GM10248 (cell line): ENCODE data around the gene LBH.

Source experiments
- CTCF ChIA-PET: fragments of 300-600 bp; sonication (Branson Sonifier 250); formaldehyde crosslinking; extraction: SDS; loops from one replicate; lab custom pipeline; 2021; ENCODE audit warnings: antibody characterized with exemption; lab: Yijun Ruan, JAX
- POLR2A ChIA-PET: fragments of 350-650 bp; sonication (Branson Sonifier 250); formaldehyde crosslinking; extraction: SDS; loops from one replicate; lab custom pipeline; 2020; ENCODE audit warnings: antibody characterized with exemption; lab: Yijun Ruan, JAX
- DNase-seq: peaks from one replicate; pipeline ENCODE4 v3.0.0; 2012; ENCODE audit errors: extremely low spot score
- TF ChIP-seq, protein P1 (sequence below): IDR thresholded peaks from 2 replicates; pipeline ENCODE4 v1.5.1; 2012; ENCODE audit warnings: mild to moderate bottlenecking, low read depth; ENCODE audit errors: extremely low read depth, missing control alignments, control extremely low read depth

LBH gene

DNA sequence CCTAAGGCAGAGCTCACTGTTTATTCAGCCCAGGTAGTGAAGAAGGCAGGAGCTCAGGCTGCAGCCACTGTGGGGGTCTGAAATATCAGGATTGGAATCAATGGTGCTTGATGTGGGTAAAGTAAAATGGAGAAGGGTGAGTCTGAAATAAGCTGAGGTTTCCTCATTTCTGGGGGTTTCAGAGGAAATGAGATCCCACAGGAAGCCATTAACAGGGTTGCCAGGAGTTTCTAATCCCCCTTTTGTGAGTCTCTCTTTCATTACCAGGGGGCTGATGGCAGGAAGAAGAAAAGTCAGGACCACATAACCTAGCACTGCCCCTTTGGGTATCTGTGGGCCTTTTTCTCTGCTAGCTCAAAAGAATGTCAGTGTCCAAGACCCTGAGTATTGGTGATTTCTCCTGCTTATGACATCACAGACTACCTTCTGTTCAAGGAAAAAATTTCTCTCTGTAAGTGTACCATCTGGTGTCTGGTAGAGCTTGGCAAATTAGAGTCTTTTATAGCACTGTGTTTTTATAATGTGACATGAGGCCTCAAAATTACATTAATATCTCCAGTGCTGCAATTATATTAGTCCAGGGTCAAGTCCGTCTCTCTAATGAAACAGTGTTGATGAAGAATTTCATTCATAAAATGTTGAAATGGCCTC, 56.0 kb downstream of the LBH start:
- no peak for DNase-seq
- POLR2A ChIA-PET, result interaction anchor here (0.7 to 0.9 kb wide), 2 partner anchors 21 to 55 kb away, joined by 3 to 4 read pairs; no protein-coding TSS in a partner anchor
- CTCF ChIA-PET, result interaction anchor here (0.6 to 2.7 kb wide), 17 partner anchors 11 to 187 kb away, joined by 3 to 18 read pairs (median 3); no protein-coding TSS in a partner anchor
- TF ChIP-seq, protein P1, sequence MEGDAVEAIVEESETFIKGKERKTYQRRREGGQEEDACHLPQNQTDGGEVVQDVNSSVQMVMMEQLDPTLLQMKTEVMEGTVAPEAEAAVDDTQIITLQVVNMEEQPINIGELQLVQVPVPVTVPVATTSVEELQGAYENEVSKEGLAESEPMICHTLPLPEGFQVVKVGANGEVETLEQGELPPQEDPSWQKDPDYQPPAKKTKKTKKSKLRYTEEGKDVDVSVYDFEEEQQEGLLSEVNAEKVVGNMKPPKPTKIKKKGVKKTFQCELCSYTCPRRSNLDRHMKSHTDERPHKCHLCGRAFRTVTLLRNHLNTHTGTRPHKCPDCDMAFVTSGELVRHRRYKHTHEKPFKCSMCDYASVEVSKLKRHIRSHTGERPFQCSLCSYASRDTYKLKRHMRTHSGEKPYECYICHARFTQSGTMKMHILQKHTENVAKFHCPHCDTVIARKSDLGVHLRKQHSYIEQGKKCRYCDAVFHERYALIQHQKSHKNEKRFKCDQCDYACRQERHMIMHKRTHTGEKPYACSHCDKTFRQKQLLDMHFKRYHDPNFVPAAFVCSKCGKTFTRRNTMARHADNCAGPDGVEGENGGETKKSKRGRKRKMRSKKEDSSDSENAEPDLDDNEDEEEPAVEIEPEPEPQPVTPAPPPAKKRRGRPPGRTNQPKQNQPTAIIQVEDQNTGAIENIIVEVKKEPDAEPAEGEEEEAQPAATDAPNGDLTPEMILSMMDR, result no peak

DNA sequence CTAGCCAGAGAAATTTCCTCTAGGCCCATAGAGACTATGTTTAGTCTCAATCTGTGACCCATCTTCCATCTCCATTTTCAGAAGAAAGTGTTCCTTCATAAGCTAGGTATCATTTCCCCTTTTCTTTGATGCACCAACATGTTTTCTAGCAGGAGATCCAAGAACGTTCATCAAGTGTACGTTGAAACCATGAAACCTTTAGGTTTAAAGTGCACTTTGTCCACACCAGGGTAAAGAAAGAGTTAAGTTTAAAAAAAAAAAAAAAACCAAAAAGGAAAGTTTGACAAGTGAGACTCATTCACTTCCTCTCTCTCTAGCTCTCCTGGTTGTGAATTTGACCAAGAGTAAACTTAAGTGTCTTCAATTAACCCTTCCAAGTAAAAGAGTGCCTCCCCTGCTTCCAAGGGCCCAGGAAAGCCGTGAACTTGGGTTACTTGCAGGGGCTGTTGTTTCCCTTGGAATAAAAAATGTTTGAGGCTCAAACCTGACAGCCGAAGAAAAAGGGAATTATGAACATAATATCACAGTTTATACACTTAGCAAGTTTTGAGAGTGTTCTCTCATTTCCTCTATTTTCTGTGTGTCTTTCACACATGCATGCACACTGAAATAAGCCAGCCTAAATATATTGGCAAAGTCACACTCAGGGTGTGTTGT, 56.7 kb downstream of the LBH start:
- ChIA-PET CTCF (interaction anchor here (0.6 to 2.7 kb wide), 12 partner anchors 10 to 124 kb away, joined by 3 to 18 read pairs (median 3); no protein-coding TSS in a partner anchor), POLR2A (interaction anchor here (0.7 to 1.0 kb wide), 3 partner anchors 21 to 56 kb away, joined by 3 to 4 read pairs (median 3); no protein-coding TSS in a partner anchor)
- DNase-seq, result no peak
- TF ChIP-seq, protein P1, result no peak

DNA sequence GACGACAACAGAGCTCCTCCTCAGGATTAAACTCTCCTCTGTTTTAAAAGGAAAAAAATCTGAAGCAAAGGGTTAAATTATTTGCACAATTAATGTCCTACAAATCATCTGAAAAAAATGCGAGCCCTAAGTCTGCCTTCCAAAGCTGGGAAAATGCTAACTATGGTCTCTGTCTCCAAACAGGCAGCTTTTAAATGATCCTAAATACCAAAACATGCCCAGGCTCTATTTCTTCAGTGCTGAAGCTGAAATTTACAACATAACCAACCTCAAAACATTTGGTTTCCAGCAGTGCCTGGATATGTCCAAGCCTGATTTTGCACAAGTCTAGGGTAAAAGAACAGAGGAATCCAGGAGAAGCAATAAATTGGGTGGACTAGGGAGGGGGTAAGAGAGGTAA, 57.2 kb downstream of the LBH start:
- DNase-seq, result no peak
- CTCF ChIA-PET, result interaction anchor here (1.2 to 2.5 kb wide), 4 partner anchors 18 to 124 kb away, joined by 3 to 7 read pairs (median 3); no protein-coding TSS in a partner anchor
- TF ChIP-seq, protein P1, result no peak
- POLR2A ChIA-PET, result interaction anchor here (1.0 kb wide), 1 partner anchor 35 kb away, joined by 3 read pairs; no protein-coding TSS in a partner anchor

DNA sequence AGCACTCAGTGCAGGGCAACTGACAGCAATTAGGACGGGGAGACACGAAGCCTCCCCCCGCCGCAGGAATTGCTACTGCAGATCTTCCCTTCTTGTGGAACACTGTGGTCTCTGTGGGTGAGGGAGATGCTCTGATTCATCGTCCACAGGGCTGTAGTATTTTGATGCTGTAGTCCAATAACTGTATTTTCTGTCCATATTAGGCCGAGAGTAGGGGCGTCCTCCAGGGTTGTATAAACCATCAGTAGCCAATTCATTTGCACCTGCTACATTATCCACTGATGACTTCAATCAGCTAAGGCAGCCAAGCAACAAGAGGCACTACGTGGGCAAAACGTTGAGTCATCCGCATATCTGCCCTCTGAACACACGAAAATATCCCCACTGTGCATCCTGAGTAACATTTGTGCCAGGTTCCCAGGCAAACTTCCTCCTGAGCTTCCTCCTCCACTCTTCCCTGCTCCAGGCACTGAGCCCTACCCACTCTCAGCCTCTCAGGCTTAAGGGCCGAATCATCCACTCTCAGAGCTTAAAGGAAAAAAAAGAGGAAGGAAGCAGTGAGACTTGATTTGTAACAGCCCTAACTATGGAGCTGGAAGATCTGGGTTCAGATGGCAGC, 62.1 kb downstream of the LBH start:
- TF ChIP-seq, protein P1, result no peak
- no peak for DNase-seq
- POLR2A ChIA-PET, result interaction anchor here (0.6 kb wide), 1 partner anchor 62 kb away, joined by 3 read pairs; the partner anchor contains the start of gene LBH
- CTCF ChIA-PET, result interaction anchor here (0.7 to 2.4 kb wide), 5 partner anchors 8 to 413 kb away, joined by 3 to 9 read pairs (median 4); no protein-coding TSS in a partner anchor

DNA sequence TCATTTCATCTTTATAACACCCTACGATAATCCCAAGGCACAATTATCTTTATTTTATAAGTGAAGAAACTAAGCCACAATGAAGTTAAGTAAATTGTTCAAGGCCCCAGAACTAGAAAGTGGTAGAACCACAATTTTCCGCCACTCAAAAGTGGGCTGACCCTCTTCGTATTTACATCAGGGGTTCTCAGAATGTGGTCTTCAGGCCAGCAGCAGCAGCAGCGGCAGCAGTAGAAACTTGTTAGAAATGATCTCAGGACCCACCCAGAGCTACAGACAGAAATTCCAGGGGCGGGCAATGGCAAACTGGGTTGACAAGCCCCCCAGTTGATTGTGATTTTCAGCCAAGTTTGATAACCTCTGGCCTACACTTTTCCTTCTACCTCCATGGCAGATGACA, 62.8 kb downstream of the LBH start:
- TF ChIP-seq, protein P1, result no peak
- DNase-seq, result no peak
- ChIA-PET CTCF (interaction anchor here (0.7 to 2.4 kb wide), 5 partner anchors 8 to 412 kb away, joined by 3 to 9 read pairs (median 4); no protein-coding TSS in a partner anchor), POLR2A (interaction anchor here (0.6 kb wide), 1 partner anchor 63 kb away, joined by 3 read pairs; the partner anchor contains the start of gene LBH)

DNA sequence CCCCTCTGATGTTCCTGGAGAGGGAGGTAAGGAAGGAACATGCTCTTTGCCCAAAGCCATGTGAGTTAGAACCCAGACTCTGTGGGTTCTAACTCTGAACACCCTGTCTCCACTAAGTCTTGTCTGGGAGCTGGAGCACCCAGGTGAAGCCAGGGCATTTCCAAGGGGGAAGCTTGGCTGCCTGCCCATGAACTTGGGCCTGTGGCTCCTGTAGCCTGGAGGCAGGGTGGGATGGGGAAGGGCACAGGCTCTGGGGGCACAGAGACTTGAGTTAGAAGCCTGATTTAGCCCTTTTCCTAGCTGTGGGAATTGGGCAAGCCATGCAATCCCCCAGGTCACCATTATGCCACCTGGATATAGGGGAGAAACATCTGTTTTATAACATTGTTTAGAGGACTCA, 65.2 kb downstream of the LBH start:
- CTCF ChIA-PET, result interaction anchor here (1.2 kb wide), 1 partner anchor 22 kb away, joined by 3 read pairs; no protein-coding TSS in a partner anchor

More for the DNA sequence above, 65.2 kb downstream of the LBH start:
- DNase-seq, result no peak
- TF ChIP-seq, protein P1, result no peak
- POLR2A ChIA-PET, result no interaction called here
